ENCODE results near the gene CYB561. TPM values are rescaled to one million over a fixed set of nuclear protein-coding genes. Genes with fewer than 3 reads are reported as not detected.
A peak's percentile ranks its signal among the peaks of the same experiment; 100 is the strongest.

The CYB561 gene
- total RNA-seq, 1 donor from 2014 or later, result 9.0 TPM

GRCh38 chr17:63452962-63453551 is 7.0 kb upstream of the CYB561 start:
- Histone ChIP-seq H3K27ac (replicated peaks) (no peak overlapping the region), H3K36me3 (no peaks in the 10 kb centered on the region), H3K4me3 (no peak overlapping the region), H3K4me1 (peaks cover 33% of the 10 kb centered on the region), H3K27me3 (ENCODE audit: low read depth) (no peaks in the 10 kb centered on the region), H3K9me3 (replicated peaks) (no peaks in the 10 kb centered on the region)
- DNase-seq, result no peak
- intact Hi-C loops (cut with micrococcal nuclease), result no loop called here
- TF ChIP-seq CTCF (IDR thresholded peaks at IDR 0.05; ENCODE audit: borderline replicate concordance), result no peak

GRCh38 chr17:63452046-63452961 is 6.2 kb upstream of the CYB561 start:
- Histone ChIP-seq H3K27ac (replicated peaks) (no peak overlapping the region), H3K27me3 (ENCODE audit: low read depth) (no peaks in the 10 kb centered on the region), H3K36me3 (no peaks in the 10 kb centered on the region), H3K4me1 (peaks cover 40% of the 10 kb centered on the region), H3K4me3 (no peak overlapping the region), H3K9me3 (replicated peaks) (no peaks in the 10 kb centered on the region)
- TF ChIP-seq CTCF (IDR thresholded peaks at IDR 0.05; ENCODE audit: borderline replicate concordance), result no peak
- intact Hi-C loops (cut with micrococcal nuclease), result no loop called here
- DNase-seq, result no peak

GRCh38 chr17:63451150-63451549 is 5.0 kb upstream of the CYB561 start:
- Histone ChIP-seq H3K27me3 (ENCODE audit: low read depth) (no peaks in the 10 kb centered on the region), H3K36me3 (no peaks in the 10 kb centered on the region), H3K4me1 (peaks cover 52% of the 10 kb centered on the region), H3K9me3 (replicated peaks) (no peaks in the 10 kb centered on the region), H3K4me3 (no peak overlapping the region), H3K27ac (replicated peaks) (no peak overlapping the region)
- intact Hi-C loops (cut with micrococcal nuclease), result no loop called here
- TF ChIP-seq CTCF (IDR thresholded peaks at IDR 0.05; ENCODE audit: borderline replicate concordance), result no peak
- no peak for DNase-seq

- H3K27ac ChIP-seq (replicated peaks), result no peak overlapping the region
- intact Hi-C loops (cut with micrococcal nuclease), result no loop called here
- H3K4me3 ChIP-seq, result no peak overlapping the region
- no peaks in the 10 kb centered on the region for H3K9me3 ChIP-seq (replicated peaks)
- TF ChIP-seq CTCF (IDR thresholded peaks at IDR 0.05; ENCODE audit: borderline replicate concordance), result no peak
- H3K4me1 ChIP-seq, result peaks cover 58% of the 10 kb centered on the region
- no peak for DNase-seq
- no peaks in the 10 kb centered on the region for H3K27me3 ChIP-seq (ENCODE audit: low read depth)
- H3K36me3 ChIP-seq, result no peaks in the 10 kb centered on the region
Observed at GRCh38 chr17:63450551-63450950, 4.4 kb upstream of the CYB561 start.

- Histone ChIP-seq H3K9me3 (replicated peaks) (no peaks in the 10 kb centered on the region), H3K27me3 (ENCODE audit: low read depth) (no peaks in the 10 kb centered on the region), H3K4me3 (no peak overlapping the region), H3K27ac (replicated peaks) (peak overlapping the region; percentile 88), H3K36me3 (no peaks in the 10 kb centered on the region), H3K4me1 (peaks cover 64% of the 10 kb centered on the region)
- intact Hi-C loops (cut with micrococcal nuclease), result no loop called here
- no peak for DNase-seq
- TF ChIP-seq CTCF (IDR thresholded peaks at IDR 0.05; ENCODE audit: borderline replicate concordance), result no peak
Observed at GRCh38 chr17:63448655-63449054, 2.5 kb upstream of the CYB561 start.
